Right kidney (tissue), 1 donor: ENCODE measurements around the gene NEK2.
"Not testable (repeated sequence)": the region's sequence is repeated elsewhere in the genome, so short reads cannot be mapped to it uniquely, and the experiment has no call there.

ENCODE experiments used
- DNase-seq: peaks from one replicate; pipeline ENCODE4 v3.0.0-alpha.2; 2016

Gene NEK2

DNA sequence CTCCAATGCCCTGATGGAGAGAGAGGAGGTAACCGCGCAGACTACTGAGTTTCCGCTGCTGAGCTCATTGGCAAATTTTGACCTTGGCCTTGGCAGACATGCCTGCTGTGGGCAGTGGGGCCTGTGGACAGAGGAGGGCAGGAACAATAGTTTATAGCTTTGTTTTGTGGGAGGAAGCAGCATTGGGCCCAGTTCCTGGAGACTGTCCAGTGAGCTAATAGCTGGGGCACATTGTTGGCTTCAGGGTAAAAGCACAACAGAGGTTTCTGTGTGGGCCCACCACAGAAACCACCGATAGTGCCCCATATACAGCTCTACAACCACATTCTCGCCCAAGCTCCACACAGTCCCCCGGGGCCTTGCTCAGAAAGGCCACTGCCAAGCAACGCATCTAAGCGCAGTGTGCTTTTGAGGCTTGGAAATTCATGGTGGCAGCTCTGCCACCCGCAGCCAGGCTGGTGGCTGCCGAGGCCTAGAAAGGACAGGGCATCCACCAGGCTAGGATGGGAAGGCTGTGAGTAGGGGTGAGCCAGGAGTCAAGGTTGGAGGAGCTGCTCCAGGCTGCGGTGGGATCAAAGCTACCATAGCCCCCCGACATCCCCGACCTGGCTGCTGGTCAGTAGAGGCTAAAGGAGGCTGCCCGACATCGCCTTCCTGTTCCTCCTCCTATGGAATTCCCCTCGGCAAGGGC lies 43.2 kb downstream of the NEK2 start:
- no peak for DNase-seq

DNA sequence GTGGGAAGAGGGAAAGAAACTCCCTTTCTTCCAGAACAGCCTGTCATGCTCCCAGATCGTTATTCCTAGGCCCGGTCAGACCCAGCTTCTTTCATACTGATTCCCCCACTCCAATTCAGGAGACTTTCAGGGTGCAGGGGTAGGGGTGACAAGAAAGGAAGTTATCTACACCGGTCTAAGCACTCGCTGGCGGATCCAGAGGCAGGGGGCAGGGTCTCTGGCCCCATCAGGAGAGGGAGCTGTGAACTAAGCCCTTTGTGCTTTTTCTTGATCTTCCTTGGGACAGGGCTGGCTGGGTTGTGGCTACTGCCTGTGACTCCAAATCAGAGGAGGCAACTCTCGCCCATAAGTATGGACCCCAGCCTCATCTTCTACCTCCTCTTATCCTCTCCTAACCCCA lies 44.3 kb downstream of the NEK2 start:
- DNase-seq: no peak

GRCh38 chr1:211630236-211631081 lies 45.0 kb downstream of the NEK2 start:
- DNase-seq: no peak

DNA sequence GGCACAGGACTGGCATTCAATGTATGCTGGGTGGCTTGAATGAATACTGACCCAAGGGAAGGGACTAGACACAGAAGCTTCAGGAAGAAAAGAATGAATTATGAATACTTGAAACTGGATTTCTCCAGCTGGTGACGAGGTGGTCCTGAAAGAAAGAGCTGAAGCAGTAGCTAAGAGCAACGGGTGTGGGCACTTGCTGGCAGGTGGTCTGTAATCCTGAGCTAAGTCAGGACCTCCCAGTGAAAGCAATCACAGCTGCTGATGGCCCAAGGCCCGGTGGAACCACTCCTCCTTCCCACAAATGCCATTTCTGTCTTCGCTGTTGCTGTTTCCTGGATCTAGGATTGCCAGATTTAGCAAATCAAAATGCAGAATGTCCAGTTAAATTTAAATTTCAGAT lies 47.0 kb downstream of the NEK2 start:
- no peak for DNase-seq

GRCh38 chr1:211627259-211627658 lies 48.2 kb downstream of the NEK2 start:
- DNase-seq: no peak

GRCh38 chr1:211625866-211626265 lies 49.6 kb downstream of the NEK2 start:
- not testable (repeated sequence) for DNase-seq

DNA sequence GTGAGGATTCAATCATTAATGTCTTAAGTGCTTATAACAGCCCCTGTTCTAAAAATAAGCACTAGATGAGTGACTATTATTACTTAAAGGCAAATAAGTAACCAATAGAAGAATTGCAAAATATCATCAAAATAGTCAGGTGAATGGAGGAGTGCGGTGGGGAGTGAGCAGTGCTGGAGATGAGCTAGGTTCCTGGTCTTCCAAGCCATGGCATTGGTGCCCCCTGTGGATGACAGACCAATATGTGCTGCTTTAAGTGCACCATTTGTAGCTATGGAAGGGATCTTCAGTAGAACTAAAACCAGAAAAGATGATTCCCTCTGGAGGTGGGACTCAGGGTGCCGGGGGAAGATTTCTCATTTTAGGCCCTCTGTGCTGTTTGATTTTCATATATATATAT lies 50.4 kb downstream of the NEK2 start:
- DNase-seq: no peak

DNA sequence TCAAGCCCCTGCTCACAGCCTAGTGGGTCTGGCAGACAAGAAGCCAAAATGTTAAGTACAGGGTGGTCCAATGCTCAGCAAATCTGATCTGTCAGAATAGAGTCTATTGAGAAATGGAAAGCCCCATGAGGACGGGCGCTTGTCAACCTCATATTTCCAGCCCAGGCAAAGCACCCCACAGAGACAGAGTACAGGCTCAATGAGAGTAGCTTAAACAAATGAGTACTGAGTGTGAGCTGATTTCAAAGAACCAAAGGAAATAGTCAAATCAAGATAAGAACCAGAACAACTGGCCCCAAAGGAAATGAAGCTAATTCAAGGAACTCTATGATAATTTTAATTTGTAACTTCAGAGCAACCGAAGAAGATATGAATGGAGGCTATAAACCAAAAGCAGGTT lies 51.9 kb downstream of the NEK2 start:
- no peak for DNase-seq

GRCh38 chr1:211621447-211622198 lies 53.8 kb downstream of the NEK2 start:
- no peak for DNase-seq

- DNase-seq: no peak
Observed at GRCh38 chr1:211620097-211620496, 55.3 kb downstream of the NEK2 start.

DNA sequence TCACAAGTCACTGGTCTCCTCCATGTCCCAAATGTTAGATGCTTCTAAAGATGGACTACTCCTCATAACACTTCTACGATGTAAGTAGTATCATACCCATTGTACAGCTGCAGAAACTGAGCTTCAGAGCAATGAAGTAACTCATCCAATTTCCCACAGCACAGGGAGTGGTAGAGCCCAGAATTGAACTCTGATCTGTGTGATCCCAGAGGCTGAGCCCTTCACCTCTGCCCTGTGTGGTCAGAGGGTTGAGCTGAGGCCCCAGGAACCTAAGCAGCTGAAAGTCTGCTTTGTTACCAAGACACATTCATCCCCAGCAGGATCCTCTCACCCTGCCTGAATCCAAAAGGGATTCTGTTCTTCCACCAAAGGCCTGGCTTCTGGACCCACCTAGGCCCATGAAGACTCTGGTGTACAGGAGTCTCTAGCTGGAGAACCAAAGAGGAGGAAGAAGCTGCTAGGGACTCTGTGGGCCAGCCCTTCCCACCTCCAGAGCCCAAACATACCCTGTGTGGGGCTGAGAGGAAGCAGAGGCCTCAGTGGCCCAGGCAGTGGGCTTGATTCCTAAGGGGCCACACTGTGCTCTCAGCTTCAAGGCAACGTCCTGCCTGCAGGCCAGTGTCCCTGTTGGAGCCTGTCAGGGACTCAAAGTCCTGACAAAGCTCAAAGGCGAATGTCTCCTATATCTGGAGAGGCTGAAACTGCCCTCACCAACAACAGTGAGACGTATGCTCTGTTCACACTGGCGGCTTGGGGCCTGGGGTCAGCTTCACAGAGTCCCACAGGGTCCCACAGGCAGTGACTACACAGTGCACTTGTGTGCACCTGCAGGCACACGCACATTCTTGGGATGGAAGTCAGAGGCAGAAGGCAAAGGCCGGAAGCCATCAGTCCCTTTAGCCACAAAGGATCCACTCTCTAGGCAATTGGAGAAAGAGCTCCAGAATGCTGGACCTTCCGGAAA lies 56.1 kb downstream of the NEK2 start:
- no peak for DNase-seq

- DNase-seq: no peak
Observed at GRCh38 chr1:211616965-211617297, 58.5 kb downstream of the NEK2 start.

DNA sequence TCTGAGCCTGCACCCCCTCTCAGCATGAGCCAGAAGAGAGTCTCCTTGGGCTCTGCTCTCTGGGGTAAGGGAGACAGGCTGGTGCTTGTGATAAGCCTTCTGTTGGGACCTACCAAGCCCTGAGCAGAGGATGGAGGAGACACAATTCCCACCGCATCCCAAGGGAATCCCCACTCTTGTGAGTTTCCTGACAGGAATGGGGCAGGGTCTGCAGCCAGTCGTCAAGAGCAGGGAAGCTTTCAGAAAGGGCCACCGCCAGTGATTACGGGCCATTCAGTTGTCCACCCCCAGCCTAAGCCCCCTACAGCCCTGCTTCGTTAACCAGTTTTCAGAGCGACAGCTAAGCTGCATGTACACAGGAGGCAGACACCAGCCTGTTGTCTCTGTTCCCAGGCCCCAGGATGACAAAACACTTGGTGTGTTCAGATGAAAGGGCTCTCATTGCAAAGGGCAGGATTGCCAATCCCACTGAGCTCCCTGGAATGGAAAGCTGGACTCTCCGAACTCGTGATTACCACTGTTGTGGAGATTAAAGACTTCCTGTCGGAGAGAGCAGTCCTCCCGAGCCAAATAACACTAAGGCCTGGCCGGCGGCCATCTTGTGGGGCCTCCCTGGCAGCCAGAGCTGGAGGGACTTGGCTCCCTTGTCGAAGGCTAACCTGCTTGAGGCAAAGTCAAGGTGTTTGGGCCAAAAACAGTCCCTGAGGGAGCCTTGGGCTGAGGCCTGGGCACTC lies 59.0 kb downstream of the NEK2 start:
- no peak for DNase-seq

- no peak for DNase-seq
Observed at GRCh38 chr1:211614615-211615014, 60.8 kb downstream of the NEK2 start.

DNA sequence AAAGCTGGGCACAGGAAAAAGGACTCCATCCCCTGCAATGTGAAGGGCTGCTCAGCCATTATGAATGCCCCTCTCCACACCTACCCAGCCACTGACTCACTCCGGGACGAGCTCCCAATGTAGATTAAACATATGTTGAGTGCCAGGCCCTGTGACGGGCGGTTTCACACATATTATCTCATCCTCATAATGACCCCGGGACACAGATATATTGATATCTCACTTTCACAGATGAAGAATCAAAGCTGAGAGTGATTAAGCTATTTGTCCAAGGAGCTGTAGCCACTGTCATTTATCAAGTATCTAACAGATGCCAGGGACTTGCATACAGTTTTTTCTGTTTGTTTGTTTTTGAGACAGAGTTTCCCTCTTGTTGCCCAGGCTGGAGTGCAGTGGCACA lies 61.5 kb downstream of the NEK2 start:
- no peak for DNase-seq

DNA sequence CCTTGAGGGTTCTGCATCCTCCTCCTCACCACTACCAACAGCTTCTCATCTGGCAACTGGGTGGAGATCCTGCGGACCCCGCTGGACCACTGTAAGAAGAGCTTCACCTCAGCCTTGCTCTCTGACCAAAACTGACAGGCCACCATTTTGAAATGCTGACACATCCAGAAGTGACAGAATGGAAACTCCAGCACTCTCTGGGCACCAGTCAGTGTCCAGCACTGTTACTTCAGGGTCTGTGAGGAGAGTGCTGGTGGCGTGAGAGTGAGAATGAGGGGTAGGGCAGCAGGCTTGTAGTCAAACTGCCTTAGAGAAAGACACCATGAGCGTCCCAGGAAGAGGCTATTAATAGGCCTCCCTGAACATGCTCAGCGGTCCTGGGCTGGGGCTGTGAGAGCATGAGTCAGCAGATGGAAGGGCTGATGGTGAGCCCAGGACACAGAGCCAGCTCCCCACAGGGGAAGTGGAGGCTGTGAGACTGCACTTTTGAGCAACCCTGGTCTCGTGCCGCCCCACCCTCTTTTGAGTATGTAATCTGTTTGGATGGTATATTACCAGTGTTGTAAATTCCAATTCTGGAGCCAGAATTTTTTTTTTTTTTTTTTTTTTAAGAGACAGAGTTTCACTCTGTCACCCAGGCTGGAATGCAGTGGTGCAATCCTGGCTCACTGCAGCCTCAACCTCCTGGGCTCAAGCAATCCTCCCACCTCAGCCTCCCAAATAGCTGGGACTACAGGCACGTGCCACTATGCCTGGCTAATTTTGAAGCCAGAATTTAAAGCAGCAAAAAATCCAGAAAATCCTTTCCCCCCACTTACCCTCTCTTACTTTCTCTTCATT lies 62.1 kb downstream of the NEK2 start:
- no peak for DNase-seq

DNA sequence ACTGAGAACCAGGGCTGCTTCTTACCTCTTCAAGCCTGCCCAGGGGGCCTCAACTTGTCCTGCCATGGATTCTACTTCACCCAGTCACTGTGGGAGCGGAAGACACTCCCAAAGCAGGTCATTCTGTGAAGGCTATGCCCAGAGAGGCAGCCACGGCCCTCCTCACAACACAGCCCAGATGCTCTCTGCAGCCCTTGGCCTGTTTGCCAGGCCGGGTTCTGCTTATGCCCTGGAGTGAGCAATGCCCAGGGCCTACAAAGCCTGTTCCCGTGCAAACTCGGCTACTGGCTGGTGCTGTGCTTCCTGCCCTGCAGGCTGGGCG lies 62.7 kb downstream of the NEK2 start:
- no peak for DNase-seq
